Measurements from ENCODE around the gene CNTLN.
"Not testable (repeated sequence)": the region's sequence is repeated elsewhere in the genome, so short reads cannot be mapped to it uniquely, and the experiment has no call there.

The CNTLN gene

GRCh38 chr9:17436854-17437253, 302.0 kb downstream of the CNTLN start:
- Histone ChIP-seq H3F3A (ENCODE audit: insufficient read depth) (no peaks in the 10 kb centered on the region), H3K9me3 (ENCODE audit: insufficient read depth, low read length) (no peaks in the 10 kb centered on the region), H3K9me2 (replicated peaks; ENCODE audit: insufficient read depth, low read length) (no peaks in the 10 kb centered on the region), H3K9ac (ENCODE audit: low read length) (no peak overlapping the region), H2AFZ (ENCODE audit: low read depth, low read length, severe bottlenecking) (no peak overlapping the region), H3K36me3 (ENCODE audit: low read length) (no peaks in the 10 kb centered on the region), H3K27ac (ENCODE audit: low read depth, low read length) (no peak overlapping the region), H3K27me3 (ENCODE audit: low read length) (no peaks in the 10 kb centered on the region), H4K20me1 (ENCODE audit: low read depth, low read length) (no peaks in the 10 kb centered on the region), H3K4me2 (ENCODE audit: low read depth, low read length, poor library complexity, severe bottlenecking) (no peak overlapping the region), H3K79me2 (ENCODE audit: insufficient read depth, low read length) (no peaks in the 10 kb centered on the region), H3K4me3 (ENCODE audit: insufficient read depth, low read length, poor library complexity, severe bottlenecking) (no peak overlapping the region)
- TF ChIP-seq CTCF (IDR thresholded peaks at IDR 0.05; ENCODE audit: insufficient read depth, low read length, poor library complexity, severe bottlenecking) (no peak), EZH2phosphoT487 (conservative IDR thresholded peaks at IDR 0.05; ENCODE audit: low read length) (no peak)

GRCh38 chr9:17437813-17438212, 303.0 kb downstream of the CNTLN start:
- no peak overlapping the region for H3K27ac ChIP-seq (ENCODE audit: low read depth, low read length)
- H3K27me3 ChIP-seq (ENCODE audit: low read length): no peaks in the 10 kb centered on the region
- TF ChIP-seq CTCF (IDR thresholded peaks at IDR 0.05; ENCODE audit: insufficient read depth, low read length, poor library complexity, severe bottlenecking) (no peak), EZH2phosphoT487 (conservative IDR thresholded peaks at IDR 0.05; ENCODE audit: low read length) (no peak)
- H3K36me3 ChIP-seq (ENCODE audit: low read length): no peaks in the 10 kb centered on the region
- H3K9ac ChIP-seq (ENCODE audit: low read length): no peak overlapping the region
- H3K79me2 ChIP-seq (ENCODE audit: insufficient read depth, low read length): no peaks in the 10 kb centered on the region
- H2AFZ ChIP-seq (ENCODE audit: low read depth, low read length, severe bottlenecking): no peak overlapping the region
- no peak overlapping the region for H3K4me3 ChIP-seq (ENCODE audit: insufficient read depth, low read length, poor library complexity, severe bottlenecking)
- H3K9me2 ChIP-seq (replicated peaks; ENCODE audit: insufficient read depth, low read length): no peaks in the 10 kb centered on the region
- no peaks in the 10 kb centered on the region for H4K20me1 ChIP-seq (ENCODE audit: low read depth, low read length)
- H3K9me3 ChIP-seq (ENCODE audit: insufficient read depth, low read length): no peaks in the 10 kb centered on the region
- no peaks in the 10 kb centered on the region for H3F3A ChIP-seq (ENCODE audit: insufficient read depth)
- no peak overlapping the region for H3K4me2 ChIP-seq (ENCODE audit: low read depth, low read length, poor library complexity, severe bottlenecking)

- H3K9me2 ChIP-seq (replicated peaks; ENCODE audit: insufficient read depth, low read length); H3K4me3 ChIP-seq (ENCODE audit: insufficient read depth, low read length, poor library complexity, severe bottlenecking); H3K4me2 ChIP-seq (ENCODE audit: low read depth, low read length, poor library complexity, severe bottlenecking); H3K36me3 ChIP-seq (ENCODE audit: low read length); H3K9me3 ChIP-seq (ENCODE audit: insufficient read depth, low read length); H2AFZ ChIP-seq (ENCODE audit: low read depth, low read length, severe bottlenecking); H4K20me1 ChIP-seq (ENCODE audit: low read depth, low read length); H3K27ac ChIP-seq (ENCODE audit: low read depth, low read length); H3K79me2 ChIP-seq (ENCODE audit: insufficient read depth, low read length); H3F3A ChIP-seq (ENCODE audit: insufficient read depth); H3K27me3 ChIP-seq (ENCODE audit: low read length); H3K9ac ChIP-seq (ENCODE audit: low read length): not testable (repeated sequence)
Measured at GRCh38 chr9:17445126-17445525, 310.3 kb downstream of the CNTLN start.

GRCh38 chr9:17453751-17454150, 318.9 kb downstream of the CNTLN start:
- H3K27ac ChIP-seq (ENCODE audit: low read depth, low read length): no peak overlapping the region
- H3K4me2 ChIP-seq (ENCODE audit: low read depth, low read length, poor library complexity, severe bottlenecking): no peak overlapping the region
- no peaks in the 10 kb centered on the region; the same call in 1 of the 2 replicates for H4K20me1 ChIP-seq (ENCODE audit: low read depth, low read length)
- H3K36me3 ChIP-seq (ENCODE audit: low read length): no peaks in the 10 kb centered on the region
- H3K9ac ChIP-seq (ENCODE audit: low read length): no peak overlapping the region
- TF ChIP-seq EZH2phosphoT487 (conservative IDR thresholded peaks at IDR 0.05; ENCODE audit: low read length): no peak
- no peak for TF ChIP-seq CTCF (IDR thresholded peaks at IDR 0.05; ENCODE audit: insufficient read depth, low read length, poor library complexity, severe bottlenecking)
- no peaks in the 10 kb centered on the region for H3K79me2 ChIP-seq (ENCODE audit: insufficient read depth, low read length)
- H3F3A ChIP-seq (ENCODE audit: insufficient read depth): no peaks in the 10 kb centered on the region
- H3K4me3 ChIP-seq (ENCODE audit: insufficient read depth, low read length, poor library complexity, severe bottlenecking): no peak overlapping the region
- no peak overlapping the region for H2AFZ ChIP-seq (ENCODE audit: low read depth, low read length, severe bottlenecking)
- no peaks in the 10 kb centered on the region for H3K9me3 ChIP-seq (ENCODE audit: insufficient read depth, low read length)
- no peaks in the 10 kb centered on the region for H3K27me3 ChIP-seq (ENCODE audit: low read length)
- no peaks in the 10 kb centered on the region for H3K9me2 ChIP-seq (replicated peaks; ENCODE audit: insufficient read depth, low read length)
